Keratinocyte (primary cell): ENCODE data around the gene CCDC182. TPM values are rescaled to one million over a fixed set of nuclear protein-coding genes. Genes with fewer than 3 reads are reported as not detected.

Source experiments
- DNase-seq: peaks from one replicate; pipeline ENCODE4 v3.0.0-alpha.2; 2011; ENCODE audit warnings: low read depth, missing footprints, low spot score
- FAIRE-seq: peaks from 2 replicates; lab custom pipeline; 2011; peaks lifted over from hg19 to GRCh38; lab: Jason Lieb, UNC
- H2AFZ ChIP-seq: 2 replicates; pipeline ENCODE4 v1.6.0; 2012; ENCODE audit warnings: low read length, control low read depth, inconsistent platforms; ENCODE audit not compliant: control insufficient read depth
- H3K27ac ChIP-seq: 2 replicates; pipeline ENCODE4 v1.5.1; 2011; ENCODE audit warnings: low read length; ENCODE audit not compliant: control insufficient read depth, insufficient read depth
- H3K27me3 ChIP-seq: 3 replicates; pipeline ENCODE4 v1.6.0; 2011; ENCODE audit warnings: low read length; ENCODE audit not compliant: control insufficient read depth, insufficient read depth; ENCODE audit errors: extremely low read depth
- H3K36me3 ChIP-seq, 2 experiments: 2 replicates in 1 of 2; 3 replicates in 1 of 2; pipeline ENCODE4 v1.5.1; 2011; ENCODE audit warnings: low read length in 2 of 2, mild to moderate bottlenecking in 1 of 2; ENCODE audit not compliant: control insufficient read depth in 2 of 2, insufficient read depth in 2 of 2; ENCODE audit errors: extremely low read depth in 1 of 2
- H3K4me1 ChIP-seq: 3 replicates; pipeline ENCODE4 v1.5.1; 2011; ENCODE audit warnings: low read length; ENCODE audit not compliant: control insufficient read depth, insufficient read depth; ENCODE audit errors: extremely low read depth
- H3K4me2 ChIP-seq: 3 replicates; pipeline ENCODE4 v1.6.0; 2011; ENCODE audit warnings: low read depth, low read length; ENCODE audit not compliant: control insufficient read depth, insufficient read depth; ENCODE audit errors: extremely low read depth
- H3K4me3 ChIP-seq, 3 experiments: fragments of 200-600 bp in 1 of 3; sonication (generic) in 1 of 3; 2 replicates in 2 of 3; 3 replicates in 1 of 3; pipeline ENCODE4 v1.5.1; 2011 to 2016; ENCODE audit warnings: low read length in 3 of 3, mild to moderate bottlenecking in 3 of 3, control low read depth in 2 of 3, inconsistent platforms in 1 of 3, low read depth in 1 of 3, mixed read lengths in 1 of 3, mixed run types in 1 of 3, moderate library complexity in 1 of 3; ENCODE audit not compliant: control insufficient read depth in 2 of 3, insufficient read depth in 2 of 3; ENCODE audit errors: extremely low read depth in 1 of 3
- H3K79me2 ChIP-seq: 2 replicates; pipeline ENCODE4 v1.6.0; 2012; ENCODE audit warnings: low read length; ENCODE audit not compliant: control insufficient read depth, insufficient read depth
- H3K9ac ChIP-seq: 3 replicates; pipeline ENCODE4 v1.6.0; 2011; ENCODE audit warnings: low read length; ENCODE audit not compliant: control insufficient read depth, insufficient read depth; ENCODE audit errors: extremely low read depth
- H3K9me1 ChIP-seq: 3 replicates; pipeline ENCODE4 v1.6.0; 2011; ENCODE audit warnings: low read length; ENCODE audit not compliant: control insufficient read depth, insufficient read depth; ENCODE audit errors: extremely low read depth
- H3K9me3 ChIP-seq: 2 replicates; pipeline ENCODE4 v1.5.1; 2012; ENCODE audit warnings: low read depth, low read length; ENCODE audit not compliant: control insufficient read depth
- H4K20me1 ChIP-seq: 3 replicates; pipeline ENCODE4 v1.6.0; 2011; ENCODE audit warnings: low read length; ENCODE audit not compliant: control insufficient read depth, insufficient read depth; ENCODE audit errors: extremely low read depth
- EZH2 ChIP-seq: IDR thresholded peaks from one replicate; pipeline ENCODE4 v1.6.1; 2012; ENCODE audit warnings: inconsistent platforms, mild to moderate bottlenecking, low read length, moderate library complexity
- dilution Hi-C: fragments of 300-500 bp; cut with MboI; formaldehyde crosslinking; loops from one replicate; pipeline ENCODE4 v1.7.0; 2020; ENCODE audit warnings: low sequenced_read_pairs; ENCODE audit not compliant: extremely low pct_ligation_motif_present
- polyA plus RNA-seq, 5 experiments: library from polyadenylated mRNA; depleted of rRNA in 3 of 5; stranded (reverse) in 3 of 5; stranded (forward) in 1 of 5; unstranded in 1 of 5; fragments of >200 nt; gene quantifications; 1 replicate in 1 of 5; 2 replicates in 3 of 5; 3 replicates in 1 of 5; pipeline versions ENCODE4 v1.2.1 to v1.2.3, GENCODE V29; 2011 to 2012; ENCODE audit warnings: missing spikeins in 2 of 5, low read depth in 1 of 5, low replicate concordance in 1 of 5
- TF ChIP-seq, protein P1 (sequence below), 3 experiments: IDR thresholded peaks in 1 of 3; conservative IDR thresholded peaks in 1 of 3; optimal IDR thresholded peaks in 1 of 3; 2 replicates in 2 of 3; 3 replicates in 1 of 3; pipeline versions ENCODE3 to v1.5.1; 2011; ENCODE audit warnings: low read length in 3 of 3, mild to moderate bottlenecking in 3 of 3, moderate library complexity in 2 of 3, control low read depth in 1 of 3, inconsistent platforms in 1 of 3; ENCODE audit not compliant: insufficient read depth in 2 of 3; ENCODE audit errors: extremely low read depth in 1 of 3

The CCDC182 gene
- polyA plus RNA-seq, 1 donor (not counting 4 experiments of a cell fraction or from before 2014, with no cell fraction given), result not detected

DNA sequence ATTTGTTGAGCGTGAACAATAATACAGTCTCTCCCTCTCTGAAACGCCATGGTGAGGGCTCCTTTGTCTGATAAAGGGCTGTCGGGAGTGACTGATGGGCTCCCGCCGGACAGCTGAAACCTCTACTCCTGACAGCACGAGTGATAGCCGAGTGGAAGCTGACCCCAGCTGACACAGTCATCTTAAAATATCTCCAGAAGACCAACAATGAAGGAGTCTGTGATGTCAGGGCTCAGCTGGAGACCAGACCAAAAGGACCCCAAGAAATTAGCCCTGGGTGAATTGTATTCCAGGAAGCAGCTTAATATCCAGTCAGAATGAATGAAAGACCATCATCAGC is 22.4 kb downstream of the CCDC182 start:
- Histone ChIP-seq H3K79me2 (no peaks in the 10 kb centered on the region), H3K9ac (no peak overlapping the region), H4K20me1 (no peaks in the 10 kb centered on the region), H3K9me3 (no peaks in the 10 kb centered on the region), H3K27ac (no peak overlapping the region), H3K36me3 (no peaks in the 10 kb centered on the region), H2AFZ (no peak overlapping the region), H3K9me1 (no peaks in the 10 kb centered on the region), H3K4me3 (no peak overlapping the region), H3K27me3 (peaks cover 19% of the 10 kb centered on the region), H3K4me2 (no peak overlapping the region), H3K4me1 (no peaks in the 10 kb centered on the region)
- dilution Hi-C loops, result no loop called here
- TF ChIP-seq, protein P1, sequence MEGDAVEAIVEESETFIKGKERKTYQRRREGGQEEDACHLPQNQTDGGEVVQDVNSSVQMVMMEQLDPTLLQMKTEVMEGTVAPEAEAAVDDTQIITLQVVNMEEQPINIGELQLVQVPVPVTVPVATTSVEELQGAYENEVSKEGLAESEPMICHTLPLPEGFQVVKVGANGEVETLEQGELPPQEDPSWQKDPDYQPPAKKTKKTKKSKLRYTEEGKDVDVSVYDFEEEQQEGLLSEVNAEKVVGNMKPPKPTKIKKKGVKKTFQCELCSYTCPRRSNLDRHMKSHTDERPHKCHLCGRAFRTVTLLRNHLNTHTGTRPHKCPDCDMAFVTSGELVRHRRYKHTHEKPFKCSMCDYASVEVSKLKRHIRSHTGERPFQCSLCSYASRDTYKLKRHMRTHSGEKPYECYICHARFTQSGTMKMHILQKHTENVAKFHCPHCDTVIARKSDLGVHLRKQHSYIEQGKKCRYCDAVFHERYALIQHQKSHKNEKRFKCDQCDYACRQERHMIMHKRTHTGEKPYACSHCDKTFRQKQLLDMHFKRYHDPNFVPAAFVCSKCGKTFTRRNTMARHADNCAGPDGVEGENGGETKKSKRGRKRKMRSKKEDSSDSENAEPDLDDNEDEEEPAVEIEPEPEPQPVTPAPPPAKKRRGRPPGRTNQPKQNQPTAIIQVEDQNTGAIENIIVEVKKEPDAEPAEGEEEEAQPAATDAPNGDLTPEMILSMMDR (optimal IDR thresholded peaks at IDR 0.05 in 1 of 3, IDR thresholded peaks at IDR 0.05 in 1 of 3, conservative IDR thresholded peaks at IDR 0.05 in 1 of 3; ENCODE audit: extremely low read depth in 1 of 3, insufficient read depth in 2 of 3, low read length in 3 of 3), result no peak
- no peak for TF ChIP-seq EZH2
- FAIRE-seq (no peak), DNase-seq (no peak)

DNA sequence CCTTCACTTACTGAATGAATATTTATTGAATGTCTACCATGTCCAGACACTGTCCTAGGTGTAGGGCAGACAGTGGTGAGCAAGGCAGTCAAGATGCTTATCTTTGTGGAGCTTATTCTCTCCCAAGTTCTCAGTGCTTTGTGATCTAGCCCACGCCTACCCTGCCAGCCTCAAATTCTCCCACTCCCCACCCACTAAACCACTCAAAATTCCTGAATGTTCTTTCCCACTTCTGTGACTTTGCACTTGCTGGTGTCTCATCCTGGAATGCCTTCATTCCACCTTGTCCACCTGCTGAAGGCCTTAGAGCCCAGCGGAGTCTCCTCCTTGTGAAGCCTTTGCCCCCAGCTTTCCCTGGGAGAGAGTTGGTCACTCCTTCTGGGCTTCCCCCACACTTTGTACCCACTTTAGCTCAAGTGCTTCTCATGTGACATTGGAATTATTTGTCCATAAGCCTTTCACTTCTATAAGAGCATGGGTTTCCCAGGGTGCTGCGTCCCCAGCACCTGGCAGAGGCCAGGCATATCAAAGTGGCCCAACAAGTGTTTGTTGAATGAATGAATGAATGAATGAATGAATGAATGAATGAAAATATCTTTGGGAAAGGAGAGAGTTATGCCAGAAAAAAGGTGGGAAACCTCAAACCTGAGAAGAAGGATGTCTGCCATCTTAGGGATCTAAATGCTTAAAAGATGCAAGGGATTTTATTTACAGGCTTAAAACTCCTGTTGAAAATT is 23.0 kb downstream of the CCDC182 start:
- DNase-seq (no peak), FAIRE-seq (no peak)
- H3K4me3 ChIP-seq, result no peak overlapping the region
- no peaks in the 10 kb centered on the region for H3K9me1 ChIP-seq
- H3K4me1 ChIP-seq, result no peaks in the 10 kb centered on the region
- dilution Hi-C loops, result no loop called here
- peaks cover 21% of the 10 kb centered on the region for H3K27me3 ChIP-seq
- H3K9ac ChIP-seq, result no peak overlapping the region
- no peak overlapping the region for H2AFZ ChIP-seq
- no peak for TF ChIP-seq EZH2
- no peaks in the 10 kb centered on the region for H3K79me2 ChIP-seq
- H3K9me3 ChIP-seq, result no peaks in the 10 kb centered on the region
- no peak overlapping the region for H3K4me2 ChIP-seq
- H3K36me3 ChIP-seq, result no peaks in the 10 kb centered on the region
- H3K27ac ChIP-seq, result no peak overlapping the region
- H4K20me1 ChIP-seq, result no peaks in the 10 kb centered on the region
